ENCODE measurements around the gene TNS1.
"Not testable (repeated sequence)": the region's sequence is repeated elsewhere in the genome, so short reads cannot be mapped to it uniquely, and the experiment has no call there.

The TNS1 gene

DNA sequence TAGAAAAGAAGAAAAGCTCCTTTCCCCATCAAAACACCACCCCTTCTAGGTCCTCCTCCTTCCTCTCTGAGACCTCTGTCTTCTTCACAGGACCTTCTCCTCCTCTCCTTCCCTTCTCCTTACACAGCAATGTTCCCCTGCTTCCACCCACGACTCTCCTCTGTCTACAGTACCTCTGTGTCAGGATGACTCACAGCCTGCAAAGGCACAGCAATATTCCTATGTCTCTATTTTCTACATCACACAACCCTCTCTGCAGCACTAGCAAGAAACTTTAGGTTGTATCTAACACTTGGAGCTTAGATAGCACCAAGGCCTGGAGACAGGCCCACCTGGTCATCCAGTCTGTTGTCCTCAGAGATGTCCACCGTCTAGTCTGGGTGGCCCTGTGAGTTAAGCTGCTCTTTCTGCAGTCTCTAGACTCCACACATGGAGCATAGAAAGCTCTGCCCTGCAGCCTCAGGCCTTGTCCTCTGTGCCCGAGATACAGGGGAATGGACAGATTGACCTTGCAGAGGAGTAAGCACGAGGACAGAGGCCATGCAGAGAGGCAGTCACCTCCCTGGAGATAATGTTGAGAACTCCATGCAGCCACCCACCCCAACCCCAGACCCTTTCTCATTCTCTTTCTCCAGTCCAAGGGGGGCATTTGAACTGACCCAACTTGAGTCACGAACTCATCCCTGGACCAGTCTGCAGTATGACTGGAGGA, 212.0 kb downstream of the TNS1 start:
- DNase-seq, result no peak

DNA sequence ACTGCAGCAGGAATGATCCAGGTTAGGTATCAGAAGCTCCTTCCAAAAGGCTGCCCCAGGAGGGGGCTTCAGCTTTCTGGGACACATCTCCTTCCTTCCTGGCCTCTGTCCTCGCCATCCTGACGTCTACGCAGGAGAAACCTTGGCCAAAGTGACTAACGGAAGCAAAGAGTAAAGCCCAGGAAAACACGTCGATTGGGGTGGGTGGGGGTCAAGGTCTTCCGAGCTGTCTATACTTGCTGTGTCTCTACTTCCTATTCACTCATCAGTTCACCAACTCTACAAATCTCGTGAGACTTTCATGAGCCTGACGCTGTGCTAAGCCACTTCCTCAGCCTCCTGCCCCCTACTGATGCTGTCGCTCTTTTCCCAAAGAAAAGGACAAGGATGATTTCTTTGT, 212.6 kb downstream of the TNS1 start:
- no peak for DNase-seq

DNA sequence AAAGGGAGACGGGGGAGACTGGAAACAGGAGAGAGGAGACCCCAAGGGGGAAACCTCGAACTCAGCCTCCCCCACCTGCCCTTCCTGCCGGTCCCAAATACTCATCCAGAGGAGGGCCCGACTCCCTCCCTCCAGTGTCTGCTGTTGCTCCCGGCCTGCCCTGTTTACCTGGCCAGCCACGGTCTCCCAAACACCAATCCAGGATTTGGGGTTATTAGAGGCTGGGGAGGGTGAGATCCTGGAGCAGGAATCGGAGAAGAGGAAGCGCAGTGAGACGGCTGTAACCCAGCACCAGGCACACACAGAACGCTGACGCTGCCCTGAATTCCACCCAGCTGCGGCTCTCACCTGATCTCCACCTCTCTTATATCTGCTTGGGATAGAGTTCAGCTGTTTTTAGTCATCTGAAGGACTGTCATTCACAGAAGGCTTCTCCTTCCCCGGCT, 213.0 kb downstream of the TNS1 start:
- no peak for DNase-seq

DNA sequence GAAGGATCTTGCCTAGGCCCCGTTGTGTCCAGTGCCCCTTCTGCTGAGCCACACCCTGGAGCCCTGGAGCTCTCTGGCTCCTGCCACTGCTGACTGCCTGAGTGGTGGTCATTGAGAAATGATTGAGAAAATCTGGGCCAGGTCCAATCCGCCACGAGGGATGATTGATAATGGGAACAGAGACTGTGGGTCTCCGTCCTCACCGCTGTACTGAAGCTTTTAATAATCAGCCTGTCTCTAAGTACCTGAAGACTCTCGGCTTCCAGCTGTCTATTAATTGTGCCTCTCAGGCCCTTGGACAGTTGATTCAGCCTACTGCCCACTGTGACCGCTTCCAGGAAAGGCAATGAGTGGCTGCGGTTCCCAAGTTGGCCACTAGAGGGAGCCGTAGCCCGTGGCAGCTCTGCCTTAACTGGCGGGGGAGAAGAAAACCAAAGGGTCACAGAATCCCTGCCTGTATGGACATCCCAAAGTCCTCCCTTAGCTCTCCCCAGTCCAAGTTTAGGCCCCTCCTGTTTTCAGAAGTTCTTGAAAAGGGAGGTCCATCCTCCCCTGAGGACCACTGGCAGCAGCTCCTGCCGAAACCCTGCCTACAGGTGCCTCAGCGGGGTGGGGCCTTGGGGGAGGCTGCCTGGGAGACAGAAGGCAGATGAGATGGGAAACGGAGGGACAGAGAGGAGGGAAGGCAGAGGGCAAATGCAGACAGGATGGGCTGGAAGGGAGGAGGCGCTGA, 213.6 kb downstream of the TNS1 start:
- DNase-seq, result peak; percentile 69

DNA sequence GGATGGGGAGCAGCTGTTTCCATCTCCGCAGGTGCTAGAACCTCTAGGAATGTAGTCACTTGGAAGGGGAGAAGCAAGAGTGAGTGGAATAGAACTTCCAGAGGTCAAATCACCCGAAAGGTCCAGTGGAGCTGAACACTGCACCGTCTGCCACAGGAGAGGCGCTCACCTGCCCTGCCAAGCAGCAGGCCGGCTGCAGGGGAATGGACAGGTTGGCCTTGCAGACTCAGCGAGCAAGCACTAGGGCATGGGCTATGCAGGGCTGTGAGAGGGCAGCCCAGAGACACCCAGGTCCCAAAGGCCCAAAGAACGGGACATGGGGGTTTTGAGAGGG, 214.2 kb downstream of the TNS1 start:
- DNase-seq, result no peak

DNA sequence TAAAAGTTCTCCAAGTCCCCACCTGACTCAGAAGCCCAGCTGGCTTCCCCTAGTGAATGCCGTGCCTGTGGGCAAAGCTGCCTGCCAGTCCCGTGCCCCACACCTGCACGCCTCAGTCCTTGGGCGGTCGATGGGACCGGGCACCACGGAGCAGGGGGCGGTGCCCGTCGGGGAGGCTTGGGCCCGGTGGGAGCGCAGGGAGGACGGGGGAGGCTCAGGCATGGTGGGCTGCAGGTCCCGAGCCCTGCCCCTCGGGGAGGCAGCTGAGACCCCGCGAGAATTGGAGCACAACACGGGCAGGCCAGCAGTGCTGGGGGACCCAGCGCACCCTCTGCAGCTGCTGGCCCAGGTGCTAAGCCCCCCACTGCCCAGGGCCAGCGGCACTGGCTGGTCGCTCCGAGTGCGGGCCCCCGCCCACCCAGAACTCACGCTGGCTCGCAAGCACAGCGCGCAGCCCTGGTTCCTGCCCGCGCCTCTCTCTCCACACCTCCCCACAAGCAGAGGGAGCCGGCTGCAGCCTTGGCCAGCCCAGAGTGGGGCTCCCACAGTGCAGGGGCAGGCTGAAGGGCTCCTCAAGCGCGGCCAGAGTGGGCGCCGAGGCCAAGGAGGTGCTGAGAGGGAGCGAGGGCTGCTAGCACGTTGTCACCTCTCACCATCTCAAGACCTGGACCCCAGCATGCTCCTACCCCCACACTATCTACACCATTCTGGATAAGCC, 215.5 kb downstream of the TNS1 start:
- no peak for DNase-seq

DNA sequence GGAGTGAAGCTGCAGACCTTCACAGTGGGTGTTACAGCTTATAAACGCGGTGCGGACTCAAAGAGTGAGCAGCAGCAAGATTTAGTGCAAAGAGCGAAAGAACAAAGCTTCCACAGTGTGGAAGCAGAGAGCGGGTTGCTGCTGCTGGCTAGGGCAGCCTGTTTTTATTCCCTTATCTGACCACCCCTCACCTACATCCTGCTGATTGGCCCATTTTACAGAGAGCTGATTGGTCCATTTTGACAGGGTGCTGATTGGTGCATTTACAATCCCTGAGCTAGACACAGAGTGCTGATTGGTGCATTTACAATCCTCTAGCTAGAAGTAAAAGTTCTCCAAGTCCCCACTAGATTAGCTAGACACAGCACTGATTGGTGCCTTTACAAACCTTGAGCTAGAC, 216.2 kb downstream of the TNS1 start:
- not testable (repeated sequence) for DNase-seq

DNA sequence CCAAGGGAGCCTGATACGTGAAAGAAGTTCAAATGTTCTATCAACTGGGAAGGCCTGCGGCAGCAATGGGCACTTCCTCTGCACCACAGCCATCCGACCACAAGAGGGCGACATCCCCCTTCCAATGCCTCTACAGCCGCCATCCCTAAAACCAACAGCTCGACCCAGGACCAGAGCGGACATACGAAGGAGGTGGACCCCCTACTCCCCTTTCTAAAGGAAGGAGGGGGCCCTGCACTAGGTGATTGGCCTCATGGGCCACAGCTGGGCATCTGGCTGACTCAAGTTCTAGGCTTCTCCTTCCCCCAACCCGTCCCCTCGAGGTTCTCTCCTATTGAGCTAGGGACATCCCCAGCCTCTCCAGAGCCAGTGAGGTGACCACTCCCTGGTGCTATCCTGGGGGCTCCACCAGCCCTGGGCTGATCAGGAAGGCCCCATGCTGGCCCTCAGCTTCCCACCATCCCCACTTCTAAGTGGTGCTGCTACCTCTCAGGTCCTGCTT, 217.2 kb downstream of the TNS1 start:
- DNase-seq, result peak; percentile 71

DNA sequence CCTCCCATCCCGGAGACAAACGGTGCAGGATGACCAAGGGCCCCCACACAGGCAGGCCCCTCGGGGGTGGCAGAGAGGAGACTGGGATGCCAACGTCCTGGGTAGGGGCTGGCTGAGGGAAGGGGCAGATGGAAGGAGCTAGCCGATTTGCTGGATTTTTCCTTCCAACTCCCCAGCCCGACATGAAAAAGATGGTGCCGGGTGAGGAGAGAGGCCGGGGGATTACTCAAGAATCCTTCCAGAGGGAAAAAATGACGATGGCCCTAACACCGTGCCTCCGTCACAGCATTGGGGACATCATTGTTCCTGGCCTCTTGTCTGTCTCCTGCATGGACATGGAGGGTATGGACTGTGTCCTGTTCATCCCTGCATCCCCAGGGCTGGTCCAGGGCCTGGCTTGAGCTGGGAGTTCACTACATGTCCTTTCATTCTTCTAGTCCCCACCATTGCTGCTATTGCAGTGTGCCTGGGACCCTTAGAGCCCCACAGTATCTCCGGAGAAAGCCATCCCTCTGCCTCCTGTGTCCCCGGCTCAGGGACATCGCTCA, 217.7 kb downstream of the TNS1 start:
- no peak for DNase-seq

DNA sequence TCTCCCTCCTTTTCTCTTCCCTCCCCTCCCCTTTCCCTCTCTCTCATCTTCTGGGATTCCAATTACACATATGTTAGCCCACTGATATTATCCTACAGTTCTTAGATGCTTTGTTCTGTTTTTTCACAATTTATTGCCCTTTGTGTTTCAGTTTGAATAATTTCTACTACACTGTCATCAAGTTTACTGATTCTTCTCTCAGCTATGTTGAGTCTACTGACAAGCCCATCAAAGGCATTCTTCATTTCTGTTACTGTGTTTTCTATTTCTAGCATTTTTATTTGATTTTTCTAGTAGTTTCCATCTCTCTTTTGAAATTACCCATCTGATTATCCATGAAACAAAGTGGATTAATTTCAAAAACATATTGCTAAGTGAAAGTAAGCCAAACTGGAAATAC, 219.6 kb downstream of the TNS1 start:
- no peak for DNase-seq

DNA sequence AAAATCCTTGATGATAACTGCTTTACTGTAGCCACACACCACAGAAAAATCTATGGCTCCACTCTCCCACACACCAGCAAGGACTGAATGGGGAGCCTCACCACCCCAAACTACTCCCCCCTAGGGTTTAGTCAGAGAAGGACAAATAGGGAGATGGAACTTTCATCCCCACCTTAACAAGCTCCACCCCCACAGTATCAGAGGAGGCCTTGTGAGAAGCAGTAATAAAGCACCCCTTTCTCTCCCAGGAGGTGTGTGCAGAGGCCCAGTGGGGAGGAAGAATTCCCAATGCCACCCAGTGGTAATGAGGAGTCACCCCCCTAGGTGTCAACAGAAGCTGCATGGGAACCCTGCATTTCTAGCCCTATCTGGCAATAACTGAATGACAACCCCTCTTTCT, 224.9 kb downstream of the TNS1 start:
- no peak for DNase-seq

DNA sequence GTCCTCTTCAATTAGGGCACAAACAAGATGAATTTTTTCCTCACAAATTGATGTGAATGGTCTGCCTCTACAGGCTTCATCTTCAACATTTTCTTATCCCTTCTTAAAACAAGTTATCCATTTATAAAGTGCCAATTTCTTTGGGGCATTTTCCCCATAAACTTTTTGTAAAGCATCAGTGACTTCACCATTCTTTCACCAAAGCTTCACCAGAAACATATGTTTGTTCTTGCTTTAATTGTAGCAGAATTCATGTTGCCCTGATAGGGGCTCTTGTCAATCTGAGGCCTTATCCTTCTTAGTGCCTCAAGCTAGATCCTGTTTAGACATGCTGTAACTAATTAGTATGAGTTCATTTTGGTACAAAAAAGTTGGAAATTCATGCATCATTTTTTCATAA, 226.2 kb downstream of the TNS1 start:
- DNase-seq, result no peak

DNA sequence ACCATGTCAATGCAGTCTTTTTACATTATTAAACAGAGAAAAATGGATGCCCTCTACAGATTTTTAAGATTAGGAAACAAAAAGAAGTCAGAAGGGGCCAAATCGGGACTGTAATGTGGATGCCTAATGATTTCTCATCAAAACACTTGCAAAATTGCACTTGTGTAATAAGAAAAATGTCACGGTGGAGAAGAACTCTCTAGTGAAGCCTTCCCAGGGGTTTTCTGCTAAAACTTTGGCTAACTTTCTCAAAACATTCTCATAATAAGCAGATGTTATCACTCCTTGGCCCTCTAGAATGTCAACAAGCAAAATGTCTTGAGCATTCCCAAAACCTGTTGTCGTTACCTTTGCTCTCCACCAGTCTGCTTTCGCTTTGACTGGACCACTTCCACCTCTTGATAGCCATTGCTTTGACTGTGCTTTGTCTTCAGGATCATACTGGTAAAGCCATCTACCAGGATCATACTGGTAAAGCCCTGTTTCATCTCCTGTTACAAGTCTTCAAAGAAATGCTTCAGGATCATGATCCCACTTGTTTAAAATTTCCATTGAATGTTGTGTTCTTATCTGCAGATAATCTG, 226.8 kb downstream of the TNS1 start:
- DNase-seq, result no peak

DNA sequence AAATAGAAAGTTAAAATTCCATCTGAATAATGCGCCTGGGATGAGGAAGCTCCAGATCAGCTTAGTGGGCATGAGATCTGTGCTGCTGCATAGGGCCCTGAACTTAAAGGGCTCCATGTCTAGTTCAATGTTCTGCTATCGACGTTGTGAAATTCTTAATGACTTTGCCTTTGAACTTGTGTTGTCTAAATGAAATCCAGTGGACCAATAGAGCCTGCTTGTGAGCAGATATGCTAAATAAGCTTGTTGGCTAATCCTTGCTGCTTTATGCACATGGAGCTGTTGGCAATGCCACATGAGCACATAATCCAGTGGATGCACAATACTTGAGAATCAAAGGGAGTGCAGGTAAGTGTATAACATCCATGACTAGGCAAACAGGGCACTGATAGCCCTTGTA, 228.6 kb downstream of the TNS1 start:
- DNase-seq, result no peak

DNA sequence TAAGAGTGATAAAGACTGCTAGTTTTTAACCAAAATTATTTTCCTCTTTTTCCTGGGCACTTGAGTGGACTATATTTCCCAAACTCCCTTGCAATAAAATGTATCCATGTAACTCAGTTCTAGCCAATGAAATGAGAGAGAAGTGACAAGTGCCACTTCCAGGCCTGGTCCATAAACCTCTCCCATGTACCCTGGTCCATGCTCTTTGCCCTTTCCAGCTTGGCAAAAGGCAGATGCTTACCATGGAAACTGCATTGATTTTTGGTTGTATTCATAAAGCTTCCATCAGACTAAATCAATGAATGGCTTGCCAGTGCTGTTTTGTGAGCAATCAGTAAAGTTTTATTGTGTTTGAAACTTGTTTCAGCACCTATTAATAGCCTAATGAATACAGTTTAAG, 229.3 kb downstream of the TNS1 start:
- no peak for DNase-seq

DNA sequence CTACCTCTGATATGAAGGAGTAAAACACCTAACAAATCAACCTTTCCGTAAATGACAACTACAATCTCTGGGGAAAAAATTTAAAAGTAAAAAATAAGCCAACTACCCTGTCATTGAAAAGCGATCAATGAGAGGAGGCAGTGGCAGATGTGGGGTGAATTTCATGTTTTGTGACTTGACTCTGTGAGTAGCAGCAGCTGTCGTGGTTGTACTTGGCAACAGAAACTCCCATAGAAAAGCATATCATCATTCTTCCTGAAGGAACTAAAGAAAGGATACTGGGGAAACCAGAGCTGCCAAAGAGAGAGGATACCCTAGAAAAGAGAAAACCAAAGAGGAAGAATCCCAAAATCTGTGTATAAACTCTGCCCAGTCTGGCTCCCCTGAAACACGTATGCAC, 236.4 kb downstream of the TNS1 start:
- no peak for DNase-seq

DNA sequence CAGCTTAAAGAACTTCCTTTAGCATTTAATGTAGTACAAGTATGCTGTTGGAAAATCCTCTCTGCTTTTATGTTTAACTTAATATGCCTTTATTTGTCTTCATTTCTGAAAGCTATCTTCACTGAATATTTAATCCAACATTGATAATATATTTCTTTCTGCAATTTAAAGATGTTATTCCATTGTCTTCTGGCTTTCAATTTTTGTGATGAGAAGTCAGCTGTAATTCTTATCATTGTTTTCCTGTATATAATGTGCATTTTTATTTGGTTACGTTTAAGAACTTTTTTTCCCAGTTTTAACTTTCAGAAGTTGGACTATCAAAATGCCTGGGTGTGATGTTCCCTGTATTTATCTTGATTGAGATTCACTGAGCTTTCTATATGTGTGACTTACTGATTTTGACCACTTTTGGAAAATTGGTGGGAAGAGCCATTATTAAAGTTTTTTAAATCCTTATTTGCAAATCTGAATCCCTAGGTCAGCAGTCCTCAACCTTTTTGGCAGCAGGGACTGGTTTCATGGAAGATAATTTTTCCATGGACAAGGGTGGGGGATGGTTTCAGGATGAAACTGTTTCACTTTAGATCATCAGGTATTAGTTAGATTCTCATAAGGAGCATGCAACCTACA, 241.0 kb downstream of the TNS1 start:
- DNase-seq, result no peak

DNA sequence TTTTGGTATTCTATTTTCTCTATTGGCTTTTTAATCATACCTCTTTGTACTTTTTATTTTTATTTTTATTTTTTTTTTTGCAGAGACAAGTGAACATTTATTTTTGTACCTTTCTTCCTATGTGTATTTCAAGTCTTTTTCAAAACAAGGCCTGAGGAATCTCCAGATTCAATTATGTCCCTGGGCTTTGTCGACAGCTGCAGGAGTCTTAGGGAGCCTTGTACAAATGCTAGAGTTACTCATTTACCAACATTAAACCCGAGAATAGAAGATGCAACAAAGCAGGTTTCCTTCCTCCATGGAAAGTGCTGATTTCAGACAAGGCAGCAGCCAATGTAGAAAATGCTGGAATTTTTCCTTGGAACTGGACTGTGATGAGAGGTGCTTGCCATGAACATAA, 242.8 kb downstream of the TNS1 start:
- no peak for DNase-seq

DNA sequence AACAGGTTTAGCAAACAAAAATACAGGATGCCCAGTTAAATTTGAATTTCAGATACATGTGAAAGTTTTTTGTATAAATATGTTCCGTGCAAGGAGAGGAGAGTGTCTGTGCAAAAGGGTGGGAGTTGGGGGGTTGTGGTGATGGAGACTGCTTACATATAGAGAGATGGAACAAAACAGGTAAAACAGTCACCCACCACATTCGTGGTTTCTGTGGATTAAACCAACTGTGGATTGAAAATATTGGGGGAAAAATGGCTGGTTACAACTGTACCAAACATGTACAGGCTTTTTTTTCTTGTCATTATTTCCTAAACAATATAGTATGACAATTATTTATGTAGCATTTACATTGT, 245.7 kb downstream of the TNS1 start:
- no peak for DNase-seq

DNA sequence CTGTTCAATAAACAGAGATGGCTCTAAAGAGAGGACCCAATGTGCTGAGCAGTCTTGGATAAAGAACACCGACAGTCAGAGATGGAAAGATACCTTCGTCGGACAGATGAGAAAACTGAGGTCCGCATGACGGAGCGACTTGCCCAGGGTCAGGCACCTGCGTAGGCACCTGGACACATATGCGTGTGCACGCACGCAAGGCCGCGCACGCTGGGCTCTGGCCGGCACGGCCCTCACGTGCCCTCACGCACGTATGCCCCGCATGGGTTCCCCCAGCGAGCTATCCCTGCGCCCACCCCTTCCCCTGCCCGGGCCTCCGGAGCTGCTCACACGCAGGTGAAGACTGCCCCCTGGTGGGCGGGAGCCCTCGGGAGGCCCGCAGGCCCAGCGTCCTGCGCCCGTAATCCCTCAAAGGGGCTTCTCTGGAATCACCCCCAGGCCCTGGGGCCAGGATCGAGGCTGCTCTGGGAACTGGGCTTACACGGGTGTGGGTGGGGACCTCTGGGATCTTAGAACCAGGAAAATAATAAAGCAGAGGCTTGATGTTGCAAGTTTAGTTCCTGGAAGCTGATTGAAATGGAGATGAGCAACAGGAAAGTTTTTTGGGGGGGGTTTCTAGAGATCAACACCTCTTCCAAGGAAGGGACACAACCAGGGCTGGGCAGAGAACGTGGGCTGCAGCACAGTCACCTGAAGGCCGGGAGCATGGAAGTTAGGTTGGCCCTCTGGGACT, 246.3 kb downstream of the TNS1 start:
- DNase-seq, result peak; percentile 78

DNA sequence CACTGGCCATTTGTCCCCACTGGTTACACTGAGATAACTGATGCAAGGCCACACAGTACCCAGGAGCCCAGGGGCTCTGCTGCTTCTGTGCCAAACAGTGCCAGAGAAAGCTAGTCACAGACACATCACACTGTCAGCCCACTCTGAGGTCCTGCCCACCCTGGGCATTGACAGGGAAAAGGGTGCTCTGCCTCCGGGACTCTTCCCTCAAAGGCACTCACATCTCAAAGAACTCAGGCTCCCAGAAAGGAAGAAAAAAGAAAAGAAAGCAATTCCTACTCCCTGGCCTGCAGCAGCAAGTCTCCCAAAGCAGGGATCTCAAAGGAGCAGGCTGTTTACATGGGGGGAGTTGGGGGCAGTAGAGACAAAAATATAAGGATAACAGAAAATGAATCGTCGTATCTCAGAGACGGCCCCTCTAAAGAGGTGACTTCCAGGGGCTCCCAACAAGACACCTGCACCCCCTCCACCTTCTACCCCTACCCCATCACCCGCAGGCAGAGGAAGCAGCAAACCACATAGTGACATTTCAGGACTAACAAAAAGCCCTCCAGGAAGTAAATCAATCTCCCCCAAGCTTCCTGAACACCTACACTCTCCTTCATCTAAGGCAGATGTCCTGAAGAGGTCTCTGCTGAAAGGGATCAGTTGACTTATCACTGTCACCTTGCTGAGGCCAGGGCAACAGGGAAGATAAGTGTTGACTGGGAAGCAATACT, 247.6 kb downstream of the TNS1 start:
- no peak for DNase-seq
